ENCODE results near the gene ABCB6.

ABCB6 gene

DNA sequence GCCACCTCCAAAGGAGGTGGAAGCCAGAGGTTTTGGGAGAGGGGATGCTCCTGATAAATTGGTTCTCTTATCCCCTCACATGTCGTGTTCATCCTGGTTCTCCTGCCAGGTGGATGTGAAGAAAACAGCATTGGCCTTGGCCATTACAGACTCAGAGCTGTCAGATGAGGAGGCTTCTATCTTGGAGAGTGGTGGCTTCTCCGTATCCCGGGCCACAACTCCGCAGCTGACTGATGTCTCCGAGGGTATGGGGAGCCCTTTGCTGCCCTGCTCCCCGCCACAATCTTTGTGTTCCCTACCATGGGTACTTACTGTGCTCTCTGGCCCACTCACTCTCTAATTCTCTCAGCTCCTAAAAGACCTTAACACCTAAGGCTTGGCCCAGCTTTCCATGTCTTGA lies 37.2 kb downstream of the ABCB6 start:
- TF ChIP-seq, protein P1, sequence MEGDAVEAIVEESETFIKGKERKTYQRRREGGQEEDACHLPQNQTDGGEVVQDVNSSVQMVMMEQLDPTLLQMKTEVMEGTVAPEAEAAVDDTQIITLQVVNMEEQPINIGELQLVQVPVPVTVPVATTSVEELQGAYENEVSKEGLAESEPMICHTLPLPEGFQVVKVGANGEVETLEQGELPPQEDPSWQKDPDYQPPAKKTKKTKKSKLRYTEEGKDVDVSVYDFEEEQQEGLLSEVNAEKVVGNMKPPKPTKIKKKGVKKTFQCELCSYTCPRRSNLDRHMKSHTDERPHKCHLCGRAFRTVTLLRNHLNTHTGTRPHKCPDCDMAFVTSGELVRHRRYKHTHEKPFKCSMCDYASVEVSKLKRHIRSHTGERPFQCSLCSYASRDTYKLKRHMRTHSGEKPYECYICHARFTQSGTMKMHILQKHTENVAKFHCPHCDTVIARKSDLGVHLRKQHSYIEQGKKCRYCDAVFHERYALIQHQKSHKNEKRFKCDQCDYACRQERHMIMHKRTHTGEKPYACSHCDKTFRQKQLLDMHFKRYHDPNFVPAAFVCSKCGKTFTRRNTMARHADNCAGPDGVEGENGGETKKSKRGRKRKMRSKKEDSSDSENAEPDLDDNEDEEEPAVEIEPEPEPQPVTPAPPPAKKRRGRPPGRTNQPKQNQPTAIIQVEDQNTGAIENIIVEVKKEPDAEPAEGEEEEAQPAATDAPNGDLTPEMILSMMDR (conservative IDR thresholded peaks at IDR 0.05; ENCODE audit: low read depth, low read length), result no peak
- no peak for DNase-seq (ENCODE audit: low read depth)
- no peak overlapping the region for H3K4me3 ChIP-seq (ENCODE audit: low read length)

DNA sequence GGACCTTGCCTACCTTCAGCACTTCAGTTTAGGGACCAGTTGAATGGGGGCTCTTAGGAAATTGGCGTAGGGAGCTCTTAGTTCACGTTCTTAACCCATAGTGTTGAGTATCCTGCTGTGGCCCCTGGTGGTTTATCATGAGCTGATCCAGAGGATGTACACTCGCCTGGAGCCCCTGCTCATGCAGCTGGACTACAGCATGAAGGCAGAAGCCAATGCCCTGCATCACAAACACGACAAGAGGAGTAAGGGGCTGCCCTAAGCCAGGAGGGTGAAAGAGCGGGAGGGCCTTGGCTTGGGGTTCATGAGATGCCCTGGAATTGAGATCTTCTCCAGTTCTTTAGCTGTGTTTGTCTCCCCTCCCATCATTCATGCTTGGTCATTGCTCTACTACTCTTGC lies 37.8 kb downstream of the ABCB6 start:
- H3K4me3 ChIP-seq (ENCODE audit: low read length), result no peak overlapping the region
- TF ChIP-seq, protein P1 (conservative IDR thresholded peaks at IDR 0.05; ENCODE audit: low read depth, low read length), result no peak
- no peak for DNase-seq (ENCODE audit: low read depth)

DNA sequence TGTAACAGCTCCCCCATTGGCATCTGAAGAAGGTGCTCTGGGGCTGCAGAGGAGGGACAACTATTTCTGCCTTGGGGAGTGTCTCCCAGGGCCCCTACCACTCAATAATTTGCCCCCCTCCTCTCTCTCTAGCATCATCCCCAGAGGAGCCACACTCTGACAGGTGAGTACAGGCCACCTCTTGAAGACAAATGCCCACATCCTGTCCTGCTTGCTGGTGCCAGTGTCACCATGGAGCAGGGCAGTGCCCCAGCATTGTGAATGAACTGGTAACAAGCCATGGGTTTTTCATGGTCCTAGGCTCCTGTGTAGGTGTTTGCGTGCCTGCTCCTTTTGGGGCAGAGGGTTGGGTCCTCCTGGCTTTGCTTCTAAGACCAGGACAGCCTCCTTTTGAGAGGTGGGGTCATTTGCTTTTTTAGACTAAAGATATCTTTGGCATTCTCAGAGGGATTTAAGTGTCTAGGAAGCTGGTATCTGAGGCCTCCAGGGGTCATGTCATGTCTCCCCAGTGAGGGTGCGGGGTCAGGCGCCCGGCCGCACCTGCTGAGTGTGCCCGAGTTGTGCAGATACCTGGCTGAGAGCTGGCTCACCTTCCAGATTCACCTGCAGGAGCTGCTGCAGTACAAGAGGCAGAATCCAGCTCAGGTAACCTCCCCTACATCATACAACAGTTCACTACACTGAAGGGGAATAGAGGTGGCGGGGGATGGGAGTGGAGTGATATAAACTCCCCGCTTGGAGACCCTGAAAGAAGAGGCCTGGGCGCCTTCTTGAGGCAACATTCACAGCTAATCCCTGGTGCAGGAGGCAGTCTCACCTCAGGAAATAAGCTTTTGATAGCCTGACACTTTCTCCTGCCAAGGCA lies 38.9 kb downstream of the ABCB6 start:
- DNase-seq (ENCODE audit: low read depth), result no peak
- no peak overlapping the region for H3K4me3 ChIP-seq (ENCODE audit: low read length)
- TF ChIP-seq, protein P1 (conservative IDR thresholded peaks at IDR 0.05; ENCODE audit: low read depth, low read length), result no peak

DNA sequence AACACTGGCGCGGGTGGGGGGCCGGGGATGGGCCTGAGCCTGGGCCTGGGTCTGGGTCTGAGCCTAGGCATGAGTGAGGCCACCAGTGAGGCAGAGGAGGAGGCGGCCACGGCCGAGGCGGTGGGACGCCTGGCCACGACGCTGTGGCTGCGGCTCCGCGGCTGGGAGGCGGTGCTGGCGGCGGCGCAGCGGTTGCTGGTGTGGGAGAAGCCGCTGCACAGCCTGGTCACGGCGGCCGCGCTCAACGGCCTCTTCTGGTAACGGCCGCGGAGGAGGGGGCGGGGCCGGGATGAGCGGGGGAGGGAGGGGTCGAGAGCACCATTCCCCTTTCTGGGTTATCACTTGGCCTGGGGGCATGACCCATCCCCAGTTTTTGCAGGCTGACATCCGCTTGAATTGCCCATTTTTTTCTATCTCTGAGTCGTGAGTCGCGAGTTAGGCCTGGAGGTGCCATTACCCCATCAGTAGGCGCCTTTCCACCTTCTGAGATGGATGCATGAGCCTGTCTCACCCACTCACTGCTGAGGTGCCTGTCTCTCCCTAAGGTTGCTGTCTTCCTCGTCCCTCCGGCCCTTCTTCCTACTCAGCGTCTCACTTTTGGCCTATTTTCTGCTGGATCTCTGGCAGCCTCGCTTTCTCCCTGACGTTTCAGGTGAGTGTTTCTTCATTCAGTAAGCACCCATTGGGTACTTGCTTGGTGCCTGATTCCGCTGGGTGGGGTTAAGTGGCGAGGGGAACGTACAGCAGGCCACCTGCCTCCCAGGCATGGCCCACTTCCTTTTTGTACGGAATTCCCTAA lies 40.2 kb downstream of the ABCB6 start:
- H3K4me3 ChIP-seq (ENCODE audit: low read length), result peak overlapping the region; percentile 59
- DNase-seq (ENCODE audit: low read depth), result no peak
- TF ChIP-seq, protein P1 (conservative IDR thresholded peaks at IDR 0.05; ENCODE audit: low read depth, low read length), result no peak

DNA sequence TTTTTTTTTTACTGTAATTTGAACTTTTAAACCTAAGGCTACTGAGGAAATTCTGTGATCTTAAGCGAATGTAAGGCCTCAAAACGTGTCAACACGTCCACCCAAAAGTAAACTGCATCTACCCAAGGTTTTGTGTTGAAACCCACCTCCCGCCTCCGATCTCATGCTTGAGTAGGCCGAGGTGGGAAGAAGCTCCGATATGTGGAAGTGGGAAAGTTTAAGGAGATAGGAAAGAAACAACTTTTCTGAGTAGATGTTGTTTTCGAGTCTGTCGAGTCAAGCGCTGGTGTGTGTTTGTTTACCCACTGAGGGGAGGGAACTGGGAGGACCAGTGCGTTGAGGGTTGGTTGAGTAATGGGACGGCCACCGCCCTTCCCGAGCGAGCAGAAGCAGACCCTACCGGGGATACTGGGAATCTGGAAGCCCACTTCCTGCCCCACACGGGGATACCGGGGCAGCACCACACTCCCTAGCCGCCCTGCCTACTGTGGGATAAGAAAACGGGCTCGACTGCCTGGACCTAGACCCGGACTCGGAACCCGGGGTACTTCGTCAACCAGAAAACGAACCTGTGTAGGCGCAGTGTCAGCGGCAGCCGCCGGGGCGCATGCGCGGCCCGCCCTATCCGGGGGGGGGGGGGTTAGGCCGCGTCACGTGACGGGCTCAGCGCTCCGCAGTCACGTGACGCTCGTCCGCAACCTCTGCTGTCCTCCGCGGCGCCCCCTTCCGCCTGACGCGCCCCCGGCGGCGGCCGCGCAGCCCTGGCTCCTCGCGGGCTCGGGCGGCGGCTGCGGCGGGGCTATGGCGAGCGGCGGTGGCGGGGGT lies 41.0 kb downstream of the ABCB6 start, which contains the start of gene RETREG2:
RETREG2 (plus strand) TSS at position 724 of the 825 bp plus-strand sequence; CDS start at position 802, 78 bp downstream.
- DNase-seq (ENCODE audit: low read depth), result peak; percentile 64
- TF ChIP-seq, protein P1 (conservative IDR thresholded peaks at IDR 0.05; ENCODE audit: low read depth, low read length), result peak; percentile 19
- peak within 1 kb of the TSS; percentile 81 for H3K4me3 ChIP-seq (ENCODE audit: low read length)

DNA sequence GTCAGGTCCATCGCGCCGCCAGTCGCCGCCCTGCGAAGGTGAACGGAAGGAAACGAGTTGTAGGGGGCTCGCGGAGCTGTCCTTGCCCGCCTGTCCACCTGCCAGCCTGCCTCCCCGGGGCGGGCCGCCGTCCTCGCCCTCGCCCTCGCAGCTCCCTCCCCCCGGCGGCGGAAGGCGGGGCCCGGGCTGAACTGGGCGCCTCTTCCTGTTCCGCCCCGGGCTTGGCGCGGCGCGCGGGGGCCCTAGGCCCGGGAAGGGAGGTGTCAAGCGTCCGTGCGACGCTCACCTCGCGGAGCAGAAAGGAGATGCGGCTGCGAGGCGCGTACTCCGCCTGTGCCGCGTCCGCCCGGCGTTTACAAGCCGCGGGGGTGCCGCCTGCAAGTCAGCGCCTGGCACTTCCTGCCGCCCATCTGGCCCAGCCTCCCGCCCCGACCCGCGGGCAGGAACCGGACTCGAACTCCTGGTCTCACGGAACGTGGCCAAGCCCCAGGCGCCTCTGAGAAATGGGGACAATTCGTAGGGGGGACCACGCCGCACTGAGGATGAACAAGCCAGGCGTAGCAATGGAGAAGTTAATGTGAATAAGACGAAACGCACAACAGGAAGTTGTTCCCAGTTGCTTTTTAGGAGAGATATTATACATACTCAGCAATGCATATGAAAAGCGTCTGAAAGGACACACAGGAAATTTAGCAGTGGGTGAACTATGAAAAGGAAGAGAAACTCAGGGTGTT lies 41.8 kb downstream of the ABCB6 start, which contains the start of gene CNPPD1:
CNPPD1 (minus strand) TSS at position 108 of the 734 bp plus-strand sequence; CDS start at position 11, 97 bp downstream.
- TF ChIP-seq, protein P1 (conservative IDR thresholded peaks at IDR 0.05; ENCODE audit: low read depth, low read length), result no peak
- no peak for DNase-seq (ENCODE audit: low read depth)
- H3K4me3 ChIP-seq (ENCODE audit: low read length), result peak within 1 kb of the TSS; percentile 81
